HG03064 (cell line): ENCODE results near the gene CROCC2.

Experiments
- ATAC-seq: cut with Tn5 transposase; IDR thresholded peaks from one replicate; pipeline ENCODE4 v1.9.1; 2021; ENCODE audit warnings: low read depth; ENCODE audit not compliant: unreplicated experiment

Gene CROCC2

DNA sequence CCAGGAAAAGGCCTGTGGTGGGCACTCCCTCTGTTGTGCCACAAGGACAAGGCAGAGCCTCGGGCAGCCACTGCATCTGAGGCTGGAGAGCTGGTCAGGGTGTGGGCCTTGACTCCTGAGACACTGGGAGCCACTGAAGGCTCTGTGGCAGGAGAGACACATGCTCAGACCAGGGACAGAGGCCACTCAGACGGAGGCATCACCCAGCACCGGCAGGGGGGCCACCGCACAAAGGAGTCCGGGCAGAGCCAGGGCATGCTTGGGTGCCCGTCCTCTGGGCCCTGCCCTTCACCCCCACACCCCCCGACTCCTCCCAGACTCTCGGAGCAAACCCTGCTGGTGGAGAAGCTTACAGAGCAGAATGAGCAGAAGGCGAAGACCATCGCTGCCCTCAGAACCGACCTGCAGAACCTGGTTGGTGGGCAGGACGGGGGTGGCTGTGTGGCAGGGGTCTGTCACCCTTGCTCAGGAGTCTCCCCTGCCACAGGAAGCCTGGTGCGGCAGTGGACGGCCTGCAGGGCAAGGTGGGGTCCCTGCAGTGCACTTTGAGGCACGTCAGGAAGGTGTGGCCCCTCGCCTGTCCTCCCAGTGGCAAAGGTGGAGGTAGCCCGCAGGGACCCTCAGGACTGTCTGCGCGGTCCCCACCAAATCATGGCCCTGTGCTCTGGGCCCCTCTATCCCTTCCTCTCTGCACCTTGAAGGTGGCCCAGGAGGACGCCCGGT, 26.0 kb downstream of the CROCC2 start:
- ATAC-seq = no peak

DNA sequence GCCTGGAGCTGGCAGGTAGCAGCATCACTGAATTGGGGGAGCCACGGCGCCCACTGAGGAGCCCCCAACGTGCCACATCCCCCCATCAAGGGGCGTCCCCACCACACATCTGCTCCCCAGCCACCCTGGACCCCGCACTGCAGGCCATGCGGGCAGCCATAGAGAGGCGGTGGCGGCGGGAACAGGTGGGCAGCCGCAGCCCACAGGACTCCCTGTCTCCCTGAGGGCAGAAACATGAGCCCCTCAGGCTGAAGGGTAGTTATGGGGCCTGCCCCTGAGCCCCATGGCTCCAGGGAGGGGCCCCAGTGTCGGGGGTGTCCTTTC, 26.6 kb downstream of the CROCC2 start:
- ATAC-seq = no peak

DNA sequence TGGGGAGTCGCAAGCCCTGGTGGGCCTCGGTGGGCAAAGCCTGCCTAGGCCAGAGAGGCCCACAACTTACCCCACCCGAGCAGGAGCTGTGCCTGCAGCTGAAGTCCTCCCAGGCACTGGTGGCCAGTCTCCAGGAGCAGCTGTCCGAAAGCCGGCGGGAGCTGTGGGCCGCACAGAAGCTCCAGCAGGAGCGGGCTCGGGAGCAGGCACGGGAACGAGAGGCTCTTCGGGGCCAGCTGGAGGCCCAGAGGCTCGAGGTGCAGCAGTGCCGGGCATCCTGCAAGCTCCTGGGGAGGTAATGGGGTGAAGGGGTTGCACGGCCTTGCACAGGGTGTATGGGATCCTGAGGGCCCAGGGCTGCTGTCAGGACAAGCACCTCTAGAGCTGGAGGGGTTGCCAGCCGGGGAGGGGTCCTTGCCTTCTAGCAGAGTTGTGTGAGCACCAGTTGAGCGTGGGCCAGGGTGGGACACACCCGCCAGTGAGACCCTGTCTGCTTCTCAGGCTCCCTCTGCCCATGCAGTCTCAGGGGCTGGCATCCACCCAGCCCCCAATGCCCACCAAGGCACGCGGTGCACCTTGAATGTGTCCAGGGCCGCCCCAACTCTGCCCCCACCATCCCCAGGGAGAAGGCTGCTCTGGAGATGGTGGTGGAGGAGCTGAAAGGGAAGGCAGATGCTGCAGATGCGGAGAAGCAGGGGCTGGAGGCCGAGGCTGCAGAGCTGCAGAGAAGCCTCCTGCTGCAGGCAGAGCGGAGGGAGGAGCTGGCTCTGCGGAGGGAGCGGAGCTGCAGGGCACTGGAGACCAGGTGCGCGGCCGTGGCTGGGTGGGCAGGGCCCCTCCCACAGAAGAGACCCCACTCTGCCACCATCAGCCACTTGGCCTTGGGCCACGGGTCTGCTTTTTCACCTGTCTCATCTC, 27.2 kb downstream of the CROCC2 start:
- ATAC-seq = no peak

DNA sequence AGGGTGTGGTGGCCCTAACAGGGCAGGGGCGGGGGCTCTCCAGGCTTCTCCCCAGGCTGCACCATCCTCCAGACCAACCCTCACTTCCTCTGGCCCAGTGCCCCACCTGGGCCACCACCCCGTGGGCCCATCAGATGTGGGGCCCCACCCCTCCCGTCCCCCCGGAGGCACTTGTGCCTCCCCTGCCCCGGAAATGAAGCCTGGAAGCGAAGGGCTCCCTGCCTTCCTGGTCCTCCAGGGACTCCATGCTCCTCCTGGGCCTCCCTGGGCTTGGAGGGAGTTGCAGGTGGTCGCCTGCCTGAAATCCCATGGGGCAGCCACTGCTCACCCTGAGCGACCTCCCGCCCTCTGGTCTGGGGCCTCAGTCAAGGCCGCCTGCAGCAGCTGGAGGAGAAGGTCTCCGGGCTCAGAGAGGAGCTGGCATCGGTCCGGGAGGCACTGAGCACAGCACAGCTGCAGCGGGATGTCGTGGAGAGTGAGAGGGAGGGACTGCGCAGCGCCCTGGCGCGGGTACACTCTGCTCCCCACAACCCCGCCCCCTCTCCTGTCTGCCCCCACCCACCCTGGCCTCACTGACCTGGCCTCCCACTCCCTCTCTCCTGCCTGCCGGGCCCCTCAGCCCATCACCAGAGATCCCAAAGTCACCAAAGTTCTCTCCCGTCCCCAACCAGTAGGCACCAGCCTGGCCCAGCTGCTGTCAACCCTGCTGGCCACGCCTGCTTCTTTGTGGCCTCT, 28.0 kb downstream of the CROCC2 start:
- no peak for ATAC-seq

DNA sequence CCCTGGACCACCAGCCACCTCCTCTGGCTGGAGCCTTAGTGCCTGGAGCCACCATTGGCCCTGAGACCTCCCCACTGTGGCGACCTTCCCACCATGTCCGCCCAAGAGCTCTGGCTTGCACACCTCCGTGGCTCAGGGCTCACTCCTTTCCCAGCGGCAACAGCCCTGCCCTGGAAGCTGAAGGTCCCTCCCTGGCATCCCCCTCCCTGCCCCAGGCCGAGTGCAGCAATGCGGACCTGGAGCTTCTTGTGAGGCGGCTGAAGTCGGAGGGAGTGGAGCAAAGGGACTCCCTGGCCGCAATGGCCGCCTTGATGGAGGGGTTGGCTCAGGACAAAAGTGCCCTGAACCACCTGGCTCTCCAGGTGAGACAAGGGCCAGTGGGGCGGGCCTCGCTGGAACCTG, 28.6 kb downstream of the CROCC2 start:
- no peak for ATAC-seq

DNA sequence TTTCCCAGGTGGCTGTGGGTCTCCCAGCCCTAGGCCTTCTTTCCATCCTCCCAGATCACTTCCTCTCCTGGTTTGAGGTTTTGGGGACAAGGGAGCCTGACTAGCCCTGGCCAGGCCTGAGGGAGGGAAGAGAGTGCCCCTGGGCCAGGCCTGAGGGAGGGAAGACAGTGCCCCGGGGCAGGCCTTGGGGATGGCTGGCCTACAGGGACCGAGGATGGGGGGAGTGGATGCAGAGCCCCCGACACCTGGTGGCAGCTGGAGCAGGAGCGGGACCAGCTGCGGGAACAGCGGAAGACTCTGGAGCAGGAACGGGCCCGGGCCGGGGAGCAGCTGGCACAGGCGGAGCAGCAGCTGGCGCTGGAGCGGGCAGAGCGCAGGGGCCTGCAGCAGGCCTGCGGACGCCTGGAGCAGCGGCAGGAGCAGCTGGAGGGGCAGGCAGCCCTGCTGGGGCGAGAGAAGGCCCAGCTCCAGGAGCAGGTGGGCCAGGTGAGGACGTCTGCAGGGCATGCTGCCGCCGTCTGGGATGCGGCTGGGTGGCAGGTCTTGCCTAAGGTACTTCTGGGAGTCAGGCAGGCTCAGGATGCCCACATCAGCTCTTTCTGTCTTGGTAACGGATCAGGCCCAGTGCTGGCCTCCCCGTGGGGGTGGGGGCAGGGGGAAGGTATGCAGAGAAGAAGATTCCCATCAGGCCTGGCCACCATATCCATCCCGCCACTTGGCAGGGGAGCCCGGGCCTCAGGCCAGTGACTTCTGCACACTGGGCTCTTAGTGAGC, 29.2 kb downstream of the CROCC2 start:
- no peak for ATAC-seq

DNA sequence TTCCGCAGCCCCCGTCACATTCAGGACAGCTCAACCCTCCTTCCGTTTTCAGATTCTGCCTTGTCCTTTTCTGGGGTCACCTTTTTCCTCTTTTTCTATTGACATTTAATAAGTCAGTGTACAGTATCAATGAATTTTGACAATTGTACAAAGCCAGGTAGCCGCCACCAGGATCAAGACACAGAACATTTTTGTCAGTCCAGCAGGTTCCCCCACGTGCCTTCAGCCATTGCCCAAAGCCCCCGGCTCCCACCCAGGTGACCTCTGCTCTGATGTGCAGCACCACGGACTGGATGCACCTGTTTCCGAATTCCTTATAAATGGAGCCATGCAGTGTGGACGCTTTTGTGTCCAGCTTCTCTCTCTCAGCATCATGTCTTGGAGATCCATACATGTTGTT, 30.0 kb downstream of the CROCC2 start:
- ATAC-seq = no peak

DNA sequence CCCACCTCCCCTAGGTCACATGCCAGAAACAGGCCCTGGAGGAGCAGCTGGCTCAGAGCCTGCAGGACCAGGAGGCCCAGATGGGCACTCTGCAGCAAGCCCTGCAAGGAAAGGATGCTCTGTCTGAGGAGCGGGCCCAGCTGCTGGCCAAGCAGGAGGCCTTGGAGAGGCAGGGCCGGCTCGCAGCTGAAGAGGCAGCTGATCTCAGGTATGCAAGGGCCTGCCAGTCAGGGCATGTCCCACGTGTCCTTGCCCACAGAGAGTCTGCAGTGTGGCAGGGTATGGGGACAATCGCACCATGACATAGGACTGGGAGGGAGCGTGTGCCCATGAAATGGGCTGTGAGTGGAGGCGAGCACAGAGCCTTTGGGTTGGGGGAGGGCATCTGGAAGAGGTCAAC, 39.9 kb downstream of the CROCC2 start:
- no peak for ATAC-seq

DNA sequence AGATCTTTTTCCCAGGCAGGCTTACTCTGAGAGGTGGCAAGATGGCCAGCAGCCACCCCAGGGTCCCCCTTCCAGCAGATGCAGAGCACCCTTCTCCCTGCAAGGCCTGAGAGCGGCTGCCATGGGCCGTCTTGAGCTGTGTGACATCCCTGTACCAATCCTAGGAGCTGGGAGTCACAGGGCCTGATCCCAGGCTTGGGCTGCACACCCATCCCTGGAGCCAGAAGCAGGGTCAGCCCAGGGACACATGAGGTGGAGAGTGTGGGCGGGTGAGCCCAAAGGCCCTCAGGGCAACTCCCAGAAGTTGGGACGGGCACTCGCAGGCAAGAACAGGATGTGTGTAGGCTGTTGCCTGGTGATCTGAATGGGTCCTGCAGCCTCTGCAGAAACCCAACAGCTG, 40.5 kb downstream of the CROCC2 start:
- ATAC-seq = no peak

DNA sequence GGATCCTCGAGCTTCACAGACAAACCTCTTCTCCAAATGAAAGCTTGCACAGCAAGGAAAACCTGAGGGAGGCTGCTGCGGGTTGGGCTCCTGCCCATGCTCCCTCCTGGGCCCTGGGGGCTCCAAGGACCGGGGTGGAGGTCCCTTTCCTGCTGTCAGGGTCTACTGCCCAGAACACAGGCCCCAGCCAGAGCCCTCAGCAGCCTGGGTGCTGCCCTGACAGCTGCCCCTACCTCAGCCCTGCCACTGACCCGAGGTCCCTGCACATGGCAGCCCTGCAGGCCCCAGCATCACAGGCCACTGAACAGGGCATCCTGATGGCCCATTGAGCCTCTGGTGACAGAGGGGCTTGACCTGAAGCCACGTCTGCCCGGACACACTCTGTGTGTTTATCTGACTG, 41.0 kb downstream of the CROCC2 start:
- no peak for ATAC-seq

DNA sequence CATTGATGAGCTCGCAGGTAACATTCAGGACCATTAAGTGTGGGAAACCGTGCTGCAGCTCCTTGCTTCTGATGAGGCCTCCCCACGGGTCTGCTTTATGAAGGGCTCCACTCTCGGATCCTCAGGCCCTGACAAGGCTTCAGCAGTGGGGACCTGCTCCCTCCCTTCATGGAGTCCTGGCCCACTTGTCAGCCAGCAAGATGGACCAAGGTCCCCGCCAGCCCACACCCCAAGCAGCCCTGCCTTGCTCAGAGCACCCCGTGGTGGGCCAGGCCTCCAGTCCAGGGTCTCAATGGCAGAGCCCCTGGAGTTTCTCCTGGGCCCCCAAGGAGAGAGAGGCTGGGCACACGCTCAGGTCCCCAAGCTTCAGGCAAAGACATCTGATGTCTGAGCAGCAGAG, 41.5 kb downstream of the CROCC2 start:
- ATAC-seq = no peak

DNA sequence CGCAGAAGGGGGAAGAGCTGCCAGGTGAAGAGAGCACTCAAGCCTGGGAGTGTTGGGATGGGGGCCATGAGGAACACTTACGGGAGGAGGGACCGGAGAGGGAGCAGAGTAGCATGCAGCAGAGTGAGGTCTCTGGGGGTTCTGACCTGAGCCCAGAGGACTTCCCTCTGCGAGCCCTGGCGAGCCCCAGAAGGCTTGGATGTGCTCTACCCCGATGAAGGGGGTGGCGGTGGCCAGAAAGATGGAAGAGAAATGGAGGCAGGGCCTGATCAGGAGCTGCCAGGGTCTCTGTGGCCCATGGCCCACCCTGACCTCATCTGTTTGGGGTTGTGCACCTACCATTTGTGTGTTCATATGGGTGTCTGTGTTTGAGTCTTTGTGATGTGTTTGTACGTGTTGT, 42.0 kb downstream of the CROCC2 start:
- no peak for ATAC-seq

DNA sequence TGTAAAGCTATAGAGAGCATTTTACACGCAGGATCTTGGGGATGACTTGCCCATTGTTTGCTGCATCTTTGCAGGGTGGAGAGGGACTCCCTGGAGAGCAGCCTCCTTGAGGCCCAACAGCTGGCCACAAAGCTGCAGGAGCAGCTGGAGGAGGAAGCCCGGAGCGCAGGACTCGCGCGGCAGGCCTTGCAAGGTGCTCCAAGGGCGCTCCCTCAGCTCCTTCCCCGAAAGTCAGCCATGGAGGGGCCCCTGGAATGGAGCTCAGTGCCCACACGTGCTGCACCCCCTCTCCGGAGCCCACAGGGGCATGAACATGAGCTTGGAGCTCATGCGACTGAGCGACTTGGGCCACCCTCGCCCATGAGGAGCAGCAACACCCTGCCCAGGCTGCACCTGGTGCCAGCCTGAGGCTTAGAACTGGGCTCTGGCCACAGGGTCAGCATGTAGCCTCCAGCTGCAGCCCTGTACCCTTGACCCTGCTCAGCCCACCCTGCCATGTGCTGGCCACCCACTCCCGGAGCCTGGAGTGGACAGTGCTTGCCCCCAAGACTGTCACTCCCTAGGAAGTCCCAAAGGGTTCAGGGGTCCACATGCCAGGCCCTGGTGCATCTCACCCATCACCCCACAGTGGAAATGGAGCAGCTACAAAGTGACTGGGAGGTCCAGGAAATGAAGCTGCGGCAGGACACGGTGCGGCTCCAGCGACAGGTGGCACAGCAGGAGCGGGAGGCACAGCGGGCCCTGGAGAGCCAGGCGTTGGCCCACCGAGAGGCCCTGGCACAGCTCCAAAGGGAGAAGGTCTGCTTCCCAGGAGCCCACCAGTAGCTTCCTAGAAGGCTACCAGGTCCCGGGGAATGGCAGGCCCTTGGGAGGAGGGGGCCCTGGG, 43.0 kb downstream of the CROCC2 start:
- no peak for ATAC-seq

DNA sequence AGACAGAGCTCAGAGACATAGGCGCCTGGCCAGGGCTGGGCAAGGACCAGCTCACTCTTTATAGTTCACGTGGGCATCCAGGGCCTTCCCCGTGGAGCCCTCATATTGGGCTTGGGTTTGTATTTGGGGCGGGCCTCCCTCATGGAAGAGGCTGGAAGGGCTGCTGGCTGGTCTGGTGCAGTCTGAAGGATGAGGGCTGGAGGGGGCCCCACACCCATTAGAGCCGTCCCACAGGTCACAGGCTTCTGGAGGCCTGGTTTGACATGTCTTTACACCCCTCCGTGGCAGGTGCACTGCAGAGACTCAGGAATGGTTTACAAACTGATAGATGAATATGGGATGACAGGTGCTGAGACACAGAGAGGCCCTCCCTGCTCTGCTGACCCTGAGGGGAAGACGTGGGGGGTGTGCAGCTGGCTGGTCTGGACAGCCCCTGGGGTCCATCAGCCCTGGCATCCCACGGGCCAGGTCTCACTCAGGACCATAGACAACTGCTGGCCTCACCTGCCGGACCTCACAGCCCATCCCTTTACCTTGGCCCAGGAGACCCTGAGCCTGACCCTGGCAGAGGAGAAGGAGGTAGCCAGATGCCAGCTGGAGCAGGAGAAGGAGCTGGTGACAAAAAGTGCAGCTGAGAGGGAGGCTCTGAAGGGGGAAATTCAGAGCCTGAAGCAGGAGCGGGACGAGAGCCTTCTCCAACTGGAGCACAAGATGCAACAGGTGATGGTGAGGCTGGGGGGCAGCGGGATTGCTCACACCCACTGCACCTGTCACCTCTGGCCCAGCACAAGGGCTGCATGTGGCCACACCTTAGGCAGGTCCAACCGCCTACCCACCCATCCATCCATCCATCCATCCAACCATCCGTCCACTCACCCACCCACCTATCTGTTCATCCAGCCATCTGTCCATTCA, 43.9 kb downstream of the CROCC2 start:
- ATAC-seq = no peak

DNA sequence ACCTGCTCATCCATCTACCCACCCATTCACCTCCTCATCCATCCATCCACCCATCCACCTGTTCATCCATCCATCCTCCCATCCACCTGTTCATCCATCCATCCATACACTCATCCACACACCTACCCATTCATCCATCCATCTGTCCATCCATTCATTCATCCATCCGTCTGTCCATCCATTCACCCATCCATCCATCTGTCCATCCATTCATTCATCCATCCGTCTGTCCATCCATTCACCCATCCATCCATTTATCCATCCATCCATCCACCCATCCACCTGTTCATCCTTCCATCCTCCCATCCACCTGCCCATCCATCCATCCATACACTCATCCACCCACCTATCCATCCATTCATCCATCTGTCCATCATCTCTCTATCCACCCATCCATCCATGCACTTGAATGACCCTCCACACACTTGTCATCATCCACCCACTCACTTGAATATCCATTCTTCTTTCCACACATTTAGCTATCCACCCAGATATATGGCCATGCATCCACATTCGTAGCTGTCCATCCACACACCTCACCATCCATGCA, 45.0 kb downstream of the CROCC2 start:
- no peak for ATAC-seq

DNA sequence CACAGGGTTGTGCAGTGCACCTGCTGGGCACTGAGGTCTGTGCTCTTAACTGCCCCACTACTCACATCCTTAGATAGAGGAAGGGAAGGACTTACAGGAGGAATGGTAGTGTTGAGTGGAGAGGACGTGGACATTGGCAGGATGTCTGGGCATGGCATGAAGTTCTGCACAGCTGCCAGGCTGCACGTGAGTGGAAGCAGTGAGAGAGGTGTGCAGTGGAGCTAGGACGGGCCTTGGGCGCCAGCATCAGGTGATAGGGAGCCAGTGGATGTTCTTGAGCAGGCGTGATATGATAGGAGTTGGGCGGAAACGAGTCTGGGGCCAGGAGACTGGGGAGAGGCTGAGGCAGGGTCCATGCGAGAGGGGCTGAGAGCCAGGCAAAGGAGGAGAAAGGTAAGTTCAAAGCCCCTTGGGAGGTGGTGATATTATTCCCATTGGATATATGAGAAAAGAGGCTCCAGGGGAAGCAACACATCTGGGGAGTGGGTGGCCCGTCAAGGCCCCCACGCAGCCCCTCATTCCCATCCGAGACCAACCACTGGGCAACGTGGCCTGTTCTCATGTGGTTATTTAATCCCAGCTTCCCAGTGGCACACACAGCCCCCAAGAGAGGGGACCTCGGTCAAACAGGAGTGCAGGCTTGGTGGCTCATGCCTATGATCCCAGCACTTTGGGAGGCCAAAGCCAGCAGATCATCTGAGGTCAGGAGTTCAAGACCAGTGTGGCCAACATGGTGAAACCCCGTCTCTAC, 46.5 kb downstream of the CROCC2 start:
- ATAC-seq = no peak
